Endothelial cell of umbilical vein (primary cell): Measurements from ENCODE around the gene ALX1. TPM values are rescaled to one million over a fixed set of nuclear protein-coding genes. Genes with fewer than 3 reads are reported as not detected.

Source experiments
- Bru-seq: library from RNA; stranded (reverse); fragments of 400-500 nt; gene quantifications from one replicate; lab custom pipeline; 2021; lab: Mats Ljungman, UMichigan
- BruChase-seq, 2 experiments: library from RNA; stranded (reverse); fragments of 400-500 nt; gene quantifications; one replicate each; lab custom pipeline; 2021; lab: Mats Ljungman, UMichigan
- BruUV-seq: library from RNA; stranded (reverse); fragments of 400-500 nt; replicated peaks from 2 replicates; lab custom pipeline; 2021; lab: Mats Ljungman, UMichigan
- CTCF ChIA-PET: fragments of 300-600, 350-600 bp; sonication (Branson Sonifier 250); formaldehyde crosslinking; loops from one replicate; lab custom pipeline; 2021; ENCODE audit warnings: antibody characterized with exemption, inconsistent platforms; lab: Charles Lee
- POLR2A ChIA-PET: fragments of 300-600, 350-600 bp; sonication (Branson Sonifier 250); formaldehyde crosslinking; loops from one replicate; lab custom pipeline; 2021; ENCODE audit warnings: antibody characterized with exemption, inconsistent platforms; lab: Charles Lee
- DNase-seq: peaks from one replicate; pipeline ENCODE4 v3.0.0-alpha.2; 2011; ENCODE audit warnings: low read depth, low spot score
- FAIRE-seq: peaks from 2 replicates; lab custom pipeline; 2011; peaks lifted over from hg19 to GRCh38; lab: Jason Lieb, UNC
- H2AFZ ChIP-seq: 2 replicates; pipeline ENCODE4 v1.6.0; 2012; ENCODE audit warnings: low read depth, low read length, control low read depth, inconsistent platforms
- H3K27ac ChIP-seq: 2 replicates; pipeline ENCODE4 v1.5.1; 2011; ENCODE audit warnings: low read depth, mild to moderate bottlenecking, control low read depth, low read length, moderate library complexity; ENCODE audit not compliant: insufficient read depth
- H3K27me3 ChIP-seq, 2 experiments: 2 replicates each; pipeline versions ENCODE4 v1.6.0 to v1.6.1; 2011; ENCODE audit warnings: low read length in 2 of 2, mixed read lengths in 1 of 2; ENCODE audit not compliant: control insufficient read depth in 2 of 2, insufficient read depth in 2 of 2
- H3K36me3 ChIP-seq, 2 experiments: 2 replicates in 1 of 2; 3 replicates in 1 of 2; pipeline ENCODE4 v1.5.1; 2011; ENCODE audit warnings: low read length in 2 of 2, mild to moderate bottlenecking in 1 of 2, moderate library complexity in 1 of 2; ENCODE audit not compliant: control insufficient read depth in 2 of 2, insufficient read depth in 2 of 2; ENCODE audit errors: extremely low read depth in 1 of 2
- H3K4me1 ChIP-seq: 3 replicates; pipeline ENCODE4 v1.5.1; 2011; ENCODE audit warnings: mild to moderate bottlenecking, low read length; ENCODE audit not compliant: control insufficient read depth, insufficient read depth; ENCODE audit errors: extremely low read depth
- H3K4me2 ChIP-seq: 2 replicates; pipeline ENCODE4 v1.6.1; 2011; ENCODE audit warnings: low read length, control low read depth, mixed read lengths; ENCODE audit not compliant: insufficient read depth
- H3K4me3 ChIP-seq, 3 experiments: fragments of 200-600 bp in 1 of 3; sonication (generic), shearing (Covaris generic) in 1 of 3; replicated peaks in 1 of 3; 2 replicates each; pipeline ENCODE4 v1.5.1; 2011 to 2016; ENCODE audit warnings: control low read depth in 3 of 3, low read length in 3 of 3, mild to moderate bottlenecking in 2 of 3, inconsistent platforms in 1 of 3, low read depth in 1 of 3, moderate library complexity in 1 of 3; ENCODE audit not compliant: insufficient read depth in 1 of 3
- H3K79me2 ChIP-seq: 2 replicates; pipeline ENCODE4 v1.6.0; 2012; ENCODE audit warnings: low read length, inconsistent platforms; ENCODE audit not compliant: control insufficient read depth, insufficient read depth
- H3K9ac ChIP-seq: replicated peaks from 2 replicates; pipeline ENCODE3; 2011; ENCODE audit warnings: low read length, control low read depth; ENCODE audit not compliant: insufficient read depth; ENCODE audit errors: extremely low read depth
- H3K9me1 ChIP-seq: replicated peaks from 3 replicates; pipeline ENCODE4 v1.6.0; 2011; ENCODE audit warnings: mild to moderate bottlenecking, low read length; ENCODE audit not compliant: control insufficient read depth, insufficient read depth; ENCODE audit errors: extremely low read depth
- H3K9me3 ChIP-seq: replicated peaks from 2 replicates; pipeline ENCODE4 v1.5.1; 2012; ENCODE audit warnings: low read length, inconsistent platforms; ENCODE audit not compliant: control insufficient read depth, insufficient read depth
- H4K20me1 ChIP-seq: replicated peaks from 2 replicates; pipeline ENCODE3; 2011; ENCODE audit warnings: mild to moderate bottlenecking, low read length; ENCODE audit not compliant: control insufficient read depth, insufficient read depth; ENCODE audit errors: extremely low read depth
- EZH2 ChIP-seq: IDR thresholded peaks from 2 replicates; pipeline ENCODE4 v1.6.1; 2012; ENCODE audit warnings: borderline replicate concordance, low read depth, mild to moderate bottlenecking, moderate library complexity, low read length, inconsistent platforms; ENCODE audit not compliant: severe bottlenecking
- FOS ChIP-seq: IDR thresholded peaks from 2 replicates; pipeline ENCODE4 v1.6.1; 2011; ENCODE audit warnings: mild to moderate bottlenecking, low read length, moderate library complexity, borderline replicate concordance; ENCODE audit not compliant: insufficient read depth
- GATA2 ChIP-seq: IDR thresholded peaks from 2 replicates; pipeline ENCODE4 v1.7.0; 2011; ENCODE audit warnings: low read depth, mild to moderate bottlenecking, moderate library complexity, mixed read lengths, low read length; ENCODE audit not compliant: insufficient read length, insufficient read depth
- JUN ChIP-seq: IDR thresholded peaks from 2 replicates; pipeline ENCODE4 v1.6.1; 2011; ENCODE audit warnings: borderline replicate concordance, low read depth; ENCODE audit not compliant: insufficient read length, insufficient read depth
- MYC ChIP-seq: IDR thresholded peaks from one replicate; pipeline ENCODE4 v1.6.1; 2011; ENCODE audit warnings: mild to moderate bottlenecking, low read depth, low read length
- POLR2A ChIP-seq: IDR thresholded peaks from 2 replicates; pipeline ENCODE4 v1.6.1; 2012; ENCODE audit warnings: low read depth, mild to moderate bottlenecking, control low read depth, low read length
- POLR2AphosphoS5 ChIP-seq: IDR thresholded peaks from 2 replicates; pipeline ENCODE4 v1.6.1; 2012; ENCODE audit warnings: low read depth, mild to moderate bottlenecking, control low read depth, low read length, moderate library complexity; ENCODE audit not compliant: insufficient read depth
- dilution Hi-C: fragments of 300-500 bp; cut with MboI; formaldehyde crosslinking; loops from one replicate; pipeline ENCODE4 v1.15.0; 2019; ENCODE audit warnings: low sequenced_read_pairs; ENCODE audit not compliant: extremely low pct_ligation_motif_present
- intact Hi-C: fragments of 100-400 bp; cut with micrococcal nuclease; formaldehyde crosslinking; loops from one replicate; pipeline ENCODE4 v1.10.0; 2022
- long read RNA-seq: library from polyadenylated mRNA; stranded (forward); transcript quantifications from one replicate; pipeline ENCODE4 v2.0.0, GENCODE V29; 2021
- polyA minus RNA-seq, 3 experiments: library from RNA; depleted of rRNA, polyadenylated mRNA; stranded (reverse); fragments of >200 nt; gene quantifications; 1 replicate in 1 of 3; 2 replicates in 2 of 3; pipeline ENCODE4 v1.2.3, GENCODE V29; 2011
- polyA plus RNA-seq, 4 experiments: library from polyadenylated mRNA; depleted of rRNA in 3 of 4; stranded (reverse) in 3 of 4; unstranded in 1 of 4; fragments of >200 nt; gene quantifications; 2 replicates each; pipeline versions ENCODE4 v1.2.1 to v1.2.3, GENCODE V29; 2011 to 2012; ENCODE audit warnings: missing spikeins in 1 of 4
- total RNA-seq: library from RNA; stranded (reverse); gene quantifications from 2 replicates; pipeline ENCODE4 v1.2.3, GENCODE V29; 2021
- TF ChIP-seq, protein P1 (sequence below), 2 donors: IDR thresholded peaks; 1 replicate in 1 of 2; 2 replicates in 1 of 2; pipeline ENCODE4 v1.5.1; 2011; ENCODE audit warnings: low read length in 2 of 2, mild to moderate bottlenecking in 2 of 2, moderate library complexity in 2 of 2, control low read depth in 1 of 2, inconsistent platforms in 1 of 2, low read depth in 1 of 2; ENCODE audit not compliant: insufficient read depth in 1 of 2; ENCODE audit errors: extremely low read depth in 1 of 2
- TF ChIP-seq, protein P2 (sequence below): IDR thresholded peaks from 2 replicates; pipeline ENCODE4 v1.6.1; 2011; ENCODE audit not compliant: insufficient read depth, insufficient read length

ALX1 gene
- total RNA-seq (2.2 and 3.4 TPM in 2 replicates), polyA plus RNA-seq (3.5 TPM in 2 replicates), polyA minus RNA-seq (5.0 and 6.2 TPM in 2 replicates), Bru-seq, nascent RNA (percentile 53 among the genes with signal in this experiment), BruChase-seq, experiment 1, labeled RNA remaining after a 6-hour chase (percentile 31 among the genes with signal in this experiment), BruChase-seq, experiment 2, labeled RNA remaining after a 2-hour chase (percentile 44 among the genes with signal in this experiment)
- polyA plus RNA-seq (2011; cell fraction: cytosol; rRNA removed) = 4.5 and 4.9 TPM in 2 replicates
- polyA plus RNA-seq (2011; cell fraction: nucleus; rRNA removed) = 3.8 and 4.2 TPM in 2 replicates
- polyA plus RNA-seq (2012) = 12.9 and 15.6 TPM in 2 replicates
- polyA minus RNA-seq (2011; cell fraction: cytosol; rRNA and poly(A)+ RNA removed) = 22.3 TPM
- 2.6 and 4.8 TPM in 2 replicates for polyA minus RNA-seq (2011; cell fraction: nucleus; rRNA and poly(A)+ RNA removed)
- long read RNA-seq, transcript ALX1-201 (4 exons, 1,445 nt) = major isoform, 15 of 17 reads
- long read RNA-seq, partial matches to known transcripts = 0 of 17 reads
- long read RNA-seq, other reads (novel, unspliced or antisense) = 2 of 17 reads

DNA sequence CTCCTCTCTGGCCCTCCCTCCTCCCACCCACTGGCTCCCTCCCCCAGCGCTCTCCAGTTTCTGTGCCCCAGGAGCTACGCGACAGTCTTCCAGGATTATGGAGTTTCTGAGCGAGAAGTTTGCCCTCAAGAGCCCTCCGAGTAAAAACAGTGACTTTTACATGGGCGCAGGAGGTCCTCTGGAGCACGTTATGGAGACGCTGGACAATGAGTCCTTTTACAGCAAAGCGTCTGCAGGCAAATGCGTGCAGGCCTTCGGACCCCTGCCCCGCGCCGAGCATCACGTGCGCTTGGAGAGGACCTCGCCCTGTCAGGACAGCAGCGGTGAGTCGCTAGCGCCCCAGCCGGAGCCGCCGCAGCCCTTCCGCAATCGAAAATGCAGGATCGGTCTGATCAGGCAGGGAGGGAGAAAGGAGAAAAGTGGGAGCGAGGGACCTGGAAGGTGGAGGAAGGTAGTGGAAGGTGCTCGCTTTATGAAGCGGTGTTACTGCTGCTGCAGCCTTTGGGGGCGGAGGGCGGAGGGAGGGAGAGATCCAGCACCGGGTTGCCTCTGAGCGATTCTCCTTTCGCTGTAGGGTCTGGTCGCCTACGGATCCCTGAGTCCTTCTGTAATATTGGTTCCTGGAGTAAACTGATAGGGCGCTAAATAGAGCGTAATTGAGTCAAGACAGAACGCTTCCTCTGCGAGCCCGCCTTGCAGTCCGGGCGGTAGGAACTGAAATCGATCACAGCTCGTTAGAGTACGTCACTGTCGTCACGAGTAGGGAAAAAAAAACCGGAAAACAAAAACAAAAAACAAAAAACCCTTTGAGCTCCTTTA is at the start of gene ALX1:
TSS of gene ALX1 (plus strand) at position 56 of the 819 bp plus-strand sequence. CDS start at position 98, 42 bp downstream.
- peak; percentile 86 for DNase-seq
- POLR2A ChIA-PET = interaction anchor here (1.7 kb wide), 1 partner anchor 34 kb away, joined by 4 read pairs; no protein-coding TSS in a partner anchor

More for the DNA sequence above, at the start of gene ALX1:
- CTCF ChIA-PET = interaction anchor here (0.9 to 2.2 kb wide), 14 partner anchors 10 to 640 kb away, joined by 3 to 10 read pairs (median 6); no protein-coding TSS in a partner anchor
- Histone ChIP-seq H3K4me2 (peak within 1 kb of the TSS; percentile 92), H3K4me1 (peaks cover 5% of the 10 kb centered on the region), H3K36me3 (no peaks in the 10 kb centered on the region), H2AFZ (peak within 1 kb of the TSS; percentile 90), H3K27ac (peak within 1 kb of the TSS; percentile 72), H3K4me3 (peak within 1 kb of the TSS; percentile 49 to 84 (median 70)), H3K9me3 (no peaks in the 10 kb centered on the region), H4K20me1 (no peaks in the 10 kb centered on the region), H3K27me3 (peaks cover 20 to 28% of the 10 kb centered on the region in 2 experiments), H3K9ac (peak within 1 kb of the TSS; percentile 91), H3K9me1 (no peaks in the 10 kb centered on the region), H3K79me2 (peaks cover 16% of the 10 kb centered on the region)
- intact Hi-C loops = loop anchor here (2.0 to 10.0 kb wide), 3 partner anchors 98 to 366 kb away; partner anchors contain the start of gene SLC6A15
- TSS peak; percentile 19 for BruUV-seq
- dilution Hi-C loops = no loop called here
- TF ChIP-seq, protein P1, sequence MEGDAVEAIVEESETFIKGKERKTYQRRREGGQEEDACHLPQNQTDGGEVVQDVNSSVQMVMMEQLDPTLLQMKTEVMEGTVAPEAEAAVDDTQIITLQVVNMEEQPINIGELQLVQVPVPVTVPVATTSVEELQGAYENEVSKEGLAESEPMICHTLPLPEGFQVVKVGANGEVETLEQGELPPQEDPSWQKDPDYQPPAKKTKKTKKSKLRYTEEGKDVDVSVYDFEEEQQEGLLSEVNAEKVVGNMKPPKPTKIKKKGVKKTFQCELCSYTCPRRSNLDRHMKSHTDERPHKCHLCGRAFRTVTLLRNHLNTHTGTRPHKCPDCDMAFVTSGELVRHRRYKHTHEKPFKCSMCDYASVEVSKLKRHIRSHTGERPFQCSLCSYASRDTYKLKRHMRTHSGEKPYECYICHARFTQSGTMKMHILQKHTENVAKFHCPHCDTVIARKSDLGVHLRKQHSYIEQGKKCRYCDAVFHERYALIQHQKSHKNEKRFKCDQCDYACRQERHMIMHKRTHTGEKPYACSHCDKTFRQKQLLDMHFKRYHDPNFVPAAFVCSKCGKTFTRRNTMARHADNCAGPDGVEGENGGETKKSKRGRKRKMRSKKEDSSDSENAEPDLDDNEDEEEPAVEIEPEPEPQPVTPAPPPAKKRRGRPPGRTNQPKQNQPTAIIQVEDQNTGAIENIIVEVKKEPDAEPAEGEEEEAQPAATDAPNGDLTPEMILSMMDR (IDR thresholded peaks at IDR 0.05; ENCODE audit: extremely low read depth in 1 of 2, insufficient read depth in 1 of 2, low read depth in 1 of 2, low read length in 2 of 2) = peak in 1 of 2 donors; percentile 8
- TF ChIP-seq FOS (no peak), GATA2 (no peak), JUN (no peak), MYC (no peak), POLR2A (peak; percentile 71), POLR2AphosphoS5 (no peak), EZH2 (no peak)
- TF ChIP-seq, protein P2, sequence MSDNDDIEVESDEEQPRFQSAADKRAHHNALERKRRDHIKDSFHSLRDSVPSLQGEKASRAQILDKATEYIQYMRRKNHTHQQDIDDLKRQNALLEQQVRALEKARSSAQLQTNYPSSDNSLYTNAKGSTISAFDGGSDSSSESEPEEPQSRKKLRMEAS = peak; percentile 53
- peak; percentile 87 for FAIRE-seq
